ENCODE results near the gene PCDHB1. TPM values are rescaled to one million over a fixed set of nuclear protein-coding genes. Genes with fewer than 3 reads are reported as not detected.

The PCDHB1 gene
- total RNA-seq, 1 experiment from 2014 or later, result 0.07 TPM

- Histone ChIP-seq H3K79me2 (ENCODE audit: insufficient read depth, low read length) (no peaks in the 10 kb centered on the region), H3K4me1 (ENCODE audit: insufficient read depth, low read length) (no peaks in the 10 kb centered on the region), H3K18ac (ENCODE audit: insufficient read length, low read depth, low read length) (no peak overlapping the region), H3K9ac (ENCODE audit: extremely low read depth, insufficient read length, low read length) (no peak overlapping the region), H3T11ph (ENCODE audit: low read length) (no peak overlapping the region), H3K9me3 (ENCODE audit: control insufficient read depth, low read depth, low read length) (no peaks in the 10 kb centered on the region), H4K5ac (ENCODE audit: insufficient read length, low read depth, low read length) (no peak overlapping the region), H3K14ac (ENCODE audit: insufficient read depth, low read length) (no peak overlapping the region), H3K23me2 (ENCODE audit: insufficient read length, low read depth, low read length, poor library complexity, severe bottlenecking) (no peaks in the 10 kb centered on the region), H3K4ac (ENCODE audit: low read depth, low read length) (no peak overlapping the region), H3K27ac (ENCODE audit: insufficient read length, low read depth, low read length) (no peak overlapping the region), H2AK5ac (ENCODE audit: insufficient read length, low read length) (no peak overlapping the region), H3K79me1 (ENCODE audit: insufficient read depth, low read depth, low read length, poor library complexity, severe bottlenecking) (no peaks in the 10 kb centered on the region), H4K20me1 (ENCODE audit: control insufficient read depth, insufficient read depth, insufficient read length) (no peaks in the 10 kb centered on the region), H2BK120ac (ENCODE audit: low read depth, low read length, poor library complexity, severe bottlenecking) (no peak overlapping the region), H3K23ac (ENCODE audit: insufficient read length, low read depth, low read length) (no peak overlapping the region), H2BK15ac (ENCODE audit: low read depth, low read length) (no peak overlapping the region), H3K4me2 (ENCODE audit: insufficient read depth, insufficient read length, low read length) (no peak overlapping the region), H2BK20ac (ENCODE audit: low read depth, low read length, poor library complexity, severe bottlenecking) (no peak overlapping the region), H2BK12ac (ENCODE audit: insufficient read length, low read depth, low read length) (no peak overlapping the region), H3K27me3 (ENCODE audit: insufficient read depth, low read length) (no peaks in the 10 kb centered on the region; the same call in 1 of the 2 replicates), H4K91ac (ENCODE audit: insufficient read length, low read depth, low read length) (no peak overlapping the region), H3K56ac (ENCODE audit: insufficient read length, low read depth, low read length) (no peak overlapping the region), H4K8ac (replicated peaks; ENCODE audit: insufficient read length, low read depth, low read length) (no peak overlapping the region), H2AFZ (ENCODE audit: low read length) (no peak overlapping the region), H2BK5ac (ENCODE audit: insufficient read length, low read length) (no peak overlapping the region)
- Mint-ChIP-seq H3K9me3 (no peaks in the 10 kb centered on the region), H3K4me1 (0 out of 4 replicates have a peak, but pooled peaks cover 0 to 3% of the 10 kb centered on the region in 2 experiments), H3K36me3 (ENCODE audit: insufficient read depth in 1 of 3, low read depth in 3 of 3) (no peaks in the 10 kb centered on the region), H3K4me3 (no peak overlapping the region), H3K27ac (no peak overlapping the region), H3K27me3 (ENCODE audit: low read depth) (no peaks in the 10 kb centered on the region)
- no peak for DNase-seq
- no CpG with 5 or more reads among the region's 15 CpGs for WGBS (ENCODE audit: extremely low coverage, insufficient read length, low lambda C conversion rate)
- TF ChIP-seq CTCF (conservative IDR thresholded peaks at IDR 0.05), result no peak
Observed at GRCh38 chr5:141031006-141031405, 20.2 kb upstream of the PCDHB1 start.
